ENCODE results near the gene PKP1.

GRCh38 chr1:201331166-201331565 lies 47.9 kb downstream of the PKP1 start:
- no peak for TF ChIP-seq CTCF (conservative IDR thresholded peaks at IDR 0.05)
- no peak for TF ChIP-seq EZH2 (IDR thresholded peaks at IDR 0.05; ENCODE audit: low read depth)
